Lower lobe of right lung (tissue), 2 donors: ENCODE measurements around the gene SLAMF1. TPM values are rescaled to one million over a fixed set of nuclear protein-coding genes. Genes with fewer than 3 reads are reported as not detected.
"Not testable (repeated sequence)": the region's sequence is repeated elsewhere in the genome, so short reads cannot be mapped to it uniquely, and the experiment has no call there.

Source experiments
- ATAC-seq, 2 donors: fragments of 200-7000 bp; cut with Tn5 transposase; one replicate each; pipeline ENCODE4 v1.9.1; 2020 to 2022; ENCODE audit warnings: mild to moderate bottlenecking in 2 of 2, moderate library complexity in 2 of 2
- DNase-seq: peaks from one replicate; pipeline ENCODE4 v3.0.0-alpha.2; 2020
- H3K27ac ChIP-seq: fragments of 200-600 bp; one replicate; pipeline ENCODE4 v1.8.0; 2022
- H3K27me3 ChIP-seq: fragments of 200-600 bp; one replicate; pipeline ENCODE4 v1.8.0; 2022; ENCODE audit warnings: low read depth
- H3K36me3 ChIP-seq: fragments of 200-600 bp; one replicate; pipeline ENCODE4 v1.8.0; 2022; ENCODE audit warnings: mild to moderate bottlenecking
- H3K4me1 ChIP-seq: fragments of 200-600 bp; one replicate; pipeline ENCODE4 v1.8.0; 2022
- H3K4me3 ChIP-seq: fragments of 200-600 bp; one replicate; pipeline ENCODE4 v1.8.0; 2022; ENCODE audit warnings: mild to moderate bottlenecking
- H3K9me3 ChIP-seq: fragments of 200-600 bp; one replicate; pipeline ENCODE4 v1.8.0; 2022
- CTCF ChIP-seq: fragments of 200-600 bp; IDR thresholded peaks from one replicate; pipeline ENCODE4 v1.8.0; 2022; ENCODE audit warnings: antibody characterized with exemption, mild to moderate bottlenecking
- intact Hi-C: fragments of 100-400 bp; cut with DNase I; formaldehyde crosslinking; loops from one replicate; pipeline ENCODE4 v1.11.0; 2022
- total RNA-seq: library from RNA; stranded (reverse); fragmentation: NEBNext Ultra II Directional; extraction: Animal tissue kit (Norgen Biotek cat#: 25700); gene quantifications from one replicate; pipeline ENCODE4 v1.2.1, GENCODE V29; 2021
- donor health status: DM: no; HTN: yes; CAD: no; lungs with severe emphysema.

The SLAMF1 gene
- total RNA-seq, 1 donor from 2014 or later, result 1.4 TPM

- Histone ChIP-seq H3K4me3 (no peak overlapping the region), H3K27me3 (no peaks in the 10 kb centered on the region), H3K36me3 (no peaks in the 10 kb centered on the region), H3K9me3 (no peaks in the 10 kb centered on the region), H3K4me1 (peaks cover 2% of the 10 kb centered on the region), H3K27ac (no peak overlapping the region)
- intact Hi-C loops, result no loop called here
- no peak for TF ChIP-seq CTCF
- DNase-seq (no peak), ATAC-seq (no peak)
Measured at GRCh38 chr1:160656737-160657136, 9.9 kb upstream of the SLAMF1 start.

- DNase-seq (no peak), ATAC-seq (no peak)
- TF ChIP-seq CTCF, result no peak
- H3K4me3 ChIP-seq, result no peak overlapping the region
- H3K27ac ChIP-seq, result no peak overlapping the region
- H3K36me3 ChIP-seq, result no peaks in the 10 kb centered on the region
- H3K9me3 ChIP-seq, result no peaks in the 10 kb centered on the region
- no peaks in the 10 kb centered on the region for H3K27me3 ChIP-seq
- intact Hi-C loops, result no loop called here
- peaks cover 9% of the 10 kb centered on the region for H3K4me1 ChIP-seq
Measured at GRCh38 chr1:160653620-160654016, 6.8 kb upstream of the SLAMF1 start.

GRCh38 chr1:160652924-160653619 is 6.2 kb upstream of the SLAMF1 start:
- H3K27me3 ChIP-seq, result no peaks in the 10 kb centered on the region
- DNase-seq, result no peak
- no peaks in the 10 kb centered on the region for H3K9me3 ChIP-seq
- no peak for ATAC-seq
- peaks cover 9% of the 10 kb centered on the region for H3K4me1 ChIP-seq
- no peaks in the 10 kb centered on the region for H3K36me3 ChIP-seq
- intact Hi-C loops, result no loop called here
- TF ChIP-seq CTCF, result no peak
- H3K27ac ChIP-seq, result no peak overlapping the region
- no peak overlapping the region for H3K4me3 ChIP-seq

GRCh38 chr1:160652065-160652641 is 5.3 kb upstream of the SLAMF1 start:
- H3K4me3 ChIP-seq, H3K9me3 ChIP-seq, ATAC-seq, DNase-seq, H3K36me3 ChIP-seq, H3K27ac ChIP-seq, intact Hi-C loops, H3K27me3 ChIP-seq: not testable (repeated sequence)
- H3K4me1 ChIP-seq, result peaks cover 11% of the 10 kb centered on the region

GRCh38 chr1:160651433-160652064 is 4.7 kb upstream of the SLAMF1 start:
- H3K27me3 ChIP-seq, result no peaks in the 10 kb centered on the region
- DNase-seq (no peak), ATAC-seq (no peak)
- H3K4me1 ChIP-seq, result peaks cover 17% of the 10 kb centered on the region
- intact Hi-C loops, result no loop called here
- no peak overlapping the region for H3K27ac ChIP-seq
- no peaks in the 10 kb centered on the region for H3K9me3 ChIP-seq
- no peaks in the 10 kb centered on the region for H3K36me3 ChIP-seq
- TF ChIP-seq CTCF, result no peak
- no peak overlapping the region for H3K4me3 ChIP-seq

GRCh38 chr1:160647329-160647720 is 481 bp upstream of the SLAMF1 start:
- ATAC-seq (peak in 1 of 2 donors; percentile 16), DNase-seq (no peak)
- Histone ChIP-seq H3K9me3 (no peaks in the 10 kb centered on the region), H3K4me3 (peak overlapping the region; percentile 34), H3K27ac (peak overlapping the region; percentile 47), H3K4me1 (peaks cover 21% of the 10 kb centered on the region), H3K36me3 (no peaks in the 10 kb centered on the region), H3K27me3 (no peaks in the 10 kb centered on the region)
- TF ChIP-seq CTCF, result no peak
- intact Hi-C loops, result no loop called here
